Ovary (tissue), 3 donors: ENCODE results near the gene ANKRD42.

ENCODE experiments used
- CTCF ChIP-seq, 3 donors: fragments of 450-650 bp in 2 of 3; fragments of 200-600 bp in 1 of 3; IDR thresholded peaks; one replicate each; pipeline versions ENCODE4 v1.5.1 to v1.8.0; 2016 to 2022; ENCODE audit warnings: antibody characterized with exemption in 3 of 3, mild to moderate bottlenecking in 1 of 3
- POLR2A ChIP-seq: fragments of 450-650 bp; IDR thresholded peaks from one replicate; pipeline ENCODE4 v1.6.1; 2017; ENCODE audit warnings: antibody characterized with exemption, mild to moderate bottlenecking, moderate library complexity
- donor health status: DM: no; HTN: no; CAD: no.

GRCh38 chr11:83293457-83293774, 99.9 kb downstream of the ANKRD42 start:
- TF ChIP-seq CTCF (IDR thresholded peaks at IDR 0.05) (no peak), POLR2A (no peak)
